LoVo (cell line): ENCODE measurements around the gene MAML2.
A peak's percentile ranks its signal among the peaks of the same experiment; 100 is the strongest.

Source experiments
- DNase-seq: peaks from one replicate; pipeline ENCODE4 v3.0.0-alpha.2; 2016; ENCODE audit warnings: low spot score

MAML2 gene

DNA sequence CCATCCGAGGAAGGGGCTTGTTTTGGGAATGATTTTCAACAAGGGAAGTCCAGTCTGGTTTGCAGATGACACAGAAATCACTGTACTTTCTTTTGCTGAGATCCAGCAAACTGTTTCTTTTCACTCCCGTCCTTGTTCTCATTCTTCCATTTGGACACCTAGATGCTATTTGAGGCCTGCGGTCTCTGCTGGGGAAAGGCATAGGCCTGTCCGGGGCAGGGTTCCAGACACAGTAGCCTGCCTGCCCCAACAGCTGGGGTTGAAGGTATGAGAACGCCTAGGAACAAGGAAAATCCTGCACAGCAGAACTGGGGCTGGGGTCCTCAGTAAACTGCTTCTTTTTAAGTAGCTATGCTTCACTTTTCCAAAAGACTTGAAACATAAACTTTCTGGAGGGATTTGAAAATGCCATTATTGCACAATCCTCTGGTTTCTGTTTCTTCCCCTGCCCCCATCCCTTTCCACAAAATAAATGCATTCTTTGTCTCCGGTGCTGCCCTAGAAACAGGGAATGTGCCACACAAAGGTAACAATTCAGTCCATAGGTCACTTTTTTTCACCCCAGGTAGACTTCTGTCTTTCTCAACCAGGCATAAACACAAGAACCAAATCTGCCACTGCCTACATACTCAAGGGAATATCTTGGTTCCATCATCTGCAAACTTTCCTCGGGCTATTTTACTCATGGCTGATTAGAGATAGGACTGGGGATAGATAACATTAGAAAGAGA is 244.3 kb downstream of the MAML2 start:
- peak; percentile 33 for DNase-seq

DNA sequence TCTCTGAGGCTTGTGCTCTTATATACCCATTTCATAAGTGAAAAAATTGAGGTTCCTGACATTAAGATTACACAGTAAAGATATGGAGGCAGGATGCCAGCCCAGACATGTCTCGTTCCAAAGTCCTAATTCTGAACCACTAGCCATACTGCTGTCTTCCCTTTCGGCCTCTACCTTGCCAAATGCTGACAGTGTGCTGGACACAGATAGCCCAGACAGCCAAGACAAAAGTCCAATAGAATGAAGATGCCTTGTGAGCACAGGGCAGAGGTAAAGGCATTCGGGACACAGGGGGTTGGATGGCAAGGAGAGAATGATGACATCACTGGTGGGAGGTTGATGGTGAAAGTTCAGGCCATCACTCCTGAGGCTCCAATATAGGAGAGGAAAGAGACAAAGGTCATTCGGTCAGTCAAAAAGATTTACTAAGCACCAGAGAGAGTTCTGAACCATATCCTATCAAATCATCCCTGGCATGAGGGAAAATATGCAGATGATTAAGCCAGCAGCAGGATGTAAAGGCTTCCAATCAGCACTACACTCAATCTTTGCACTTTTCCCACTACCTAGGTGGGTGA is 245.1 kb downstream of the MAML2 start:
- no peak for DNase-seq

DNA sequence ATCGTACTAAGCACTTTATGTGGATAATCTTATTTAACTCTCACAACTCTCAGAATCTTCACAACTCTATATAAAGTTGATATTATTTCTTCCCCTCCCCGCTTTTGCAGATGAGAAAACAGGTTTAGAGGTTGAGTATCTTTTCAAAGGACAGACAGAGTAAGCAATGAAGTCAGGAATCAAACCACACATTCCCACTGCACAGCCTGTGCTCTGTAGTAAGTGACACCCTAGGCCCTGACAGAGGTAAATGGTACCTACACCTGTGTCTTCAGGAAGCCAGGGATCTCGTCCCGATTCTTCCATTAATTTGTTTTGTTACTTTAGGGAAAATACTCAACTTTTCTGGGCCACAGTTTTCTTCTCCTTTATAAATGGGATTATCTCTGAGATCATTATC is 246.6 kb downstream of the MAML2 start:
- no peak for DNase-seq

DNA sequence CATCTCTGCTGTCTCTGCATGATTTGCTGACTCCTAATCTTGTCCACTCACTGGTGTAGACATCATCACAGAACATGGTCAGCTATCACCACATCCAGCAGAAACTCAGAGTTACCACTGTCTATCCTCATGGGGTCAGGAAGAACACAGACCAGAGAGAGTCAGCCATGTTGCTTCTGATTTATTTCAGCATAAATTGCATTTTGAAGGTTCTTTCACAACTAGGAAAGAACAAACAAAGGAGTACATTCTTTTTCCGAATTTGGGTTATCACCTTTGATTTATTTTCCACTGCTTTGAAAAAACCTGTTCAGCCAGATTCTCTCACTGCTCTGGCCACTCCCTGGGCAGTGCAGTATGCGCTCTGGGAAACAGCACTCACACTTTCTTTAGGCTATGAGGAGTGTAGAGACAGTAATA is 247.1 kb downstream of the MAML2 start:
- DNase-seq, result peak; percentile 51

DNA sequence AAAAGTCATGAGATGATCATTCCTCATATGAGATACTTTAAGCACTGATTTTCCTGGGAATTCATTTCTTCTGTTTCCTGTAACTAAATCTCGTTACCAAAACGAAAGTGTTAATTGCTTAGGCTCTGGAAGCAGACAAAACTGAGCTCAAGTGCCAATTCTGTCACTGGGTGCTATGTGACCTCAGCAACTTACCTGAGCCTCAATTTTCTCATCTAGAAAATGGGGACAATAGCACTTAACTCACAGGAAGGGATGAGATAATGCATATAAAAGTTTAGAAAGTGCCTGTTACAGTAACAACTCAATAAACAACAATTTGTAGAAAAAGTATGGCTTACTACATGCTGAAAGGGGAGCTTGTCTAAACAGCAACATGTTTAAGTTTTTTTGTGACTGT is 248.8 kb downstream of the MAML2 start:
- DNase-seq, result no peak

DNA sequence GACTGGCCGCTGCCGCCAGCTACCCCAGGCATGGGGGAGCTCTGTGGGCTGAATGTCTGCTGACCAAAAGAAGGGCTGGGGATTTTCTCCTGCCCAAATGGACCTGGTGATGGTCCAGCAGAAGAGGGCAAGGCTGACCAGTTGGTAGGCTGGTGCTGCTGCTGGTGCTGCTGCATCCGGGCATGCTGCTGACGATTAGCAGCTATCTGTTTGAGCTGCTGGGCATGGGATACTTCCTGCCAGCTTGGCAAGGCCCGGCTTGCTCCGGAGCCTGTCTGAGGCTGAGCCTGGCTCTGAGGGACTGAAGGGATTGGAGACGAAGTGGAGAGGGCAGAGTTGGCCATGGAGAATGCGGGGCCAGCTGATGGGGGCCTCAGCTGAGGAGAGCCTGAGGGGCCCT is 250.5 kb downstream of the MAML2 start:
- no peak for DNase-seq

DNA sequence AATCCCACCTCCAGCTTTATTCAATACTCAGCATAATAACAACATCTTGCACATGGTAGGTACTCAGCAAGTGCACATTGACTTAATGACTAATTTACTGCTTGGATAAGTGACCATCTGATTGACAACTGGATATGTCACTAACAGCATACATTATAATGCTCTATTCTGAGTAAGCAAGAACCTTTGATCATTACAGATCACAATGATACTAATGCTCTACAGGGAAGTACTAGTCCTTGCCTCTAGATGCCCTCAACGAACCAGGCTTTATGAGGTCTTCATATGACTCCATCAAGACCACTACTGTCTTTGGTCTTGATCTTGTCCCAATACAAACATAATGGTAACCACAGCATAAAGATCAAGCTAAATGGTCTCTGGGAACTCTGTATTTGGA is 251.5 kb downstream of the MAML2 start:
- DNase-seq, result no peak

DNA sequence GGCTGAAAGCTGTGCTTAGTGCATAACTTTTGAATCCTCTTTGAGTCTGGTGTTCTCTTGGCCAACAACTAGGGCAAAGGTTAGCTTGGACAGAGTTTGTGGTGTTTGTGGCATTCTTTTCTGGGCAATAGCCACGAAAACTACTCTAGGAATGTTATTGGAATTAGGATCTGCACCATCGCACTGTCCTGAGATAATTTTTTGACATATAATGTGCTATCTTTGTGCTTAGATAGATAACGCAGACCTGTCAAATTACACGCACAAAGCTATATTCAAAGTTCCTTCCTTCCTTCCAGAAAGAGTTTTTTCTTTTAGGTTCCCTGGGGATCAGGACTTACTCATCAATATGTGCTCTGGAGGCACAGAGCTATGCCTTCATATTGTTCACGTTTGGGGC is 252.3 kb downstream of the MAML2 start:
- DNase-seq, result no peak

DNA sequence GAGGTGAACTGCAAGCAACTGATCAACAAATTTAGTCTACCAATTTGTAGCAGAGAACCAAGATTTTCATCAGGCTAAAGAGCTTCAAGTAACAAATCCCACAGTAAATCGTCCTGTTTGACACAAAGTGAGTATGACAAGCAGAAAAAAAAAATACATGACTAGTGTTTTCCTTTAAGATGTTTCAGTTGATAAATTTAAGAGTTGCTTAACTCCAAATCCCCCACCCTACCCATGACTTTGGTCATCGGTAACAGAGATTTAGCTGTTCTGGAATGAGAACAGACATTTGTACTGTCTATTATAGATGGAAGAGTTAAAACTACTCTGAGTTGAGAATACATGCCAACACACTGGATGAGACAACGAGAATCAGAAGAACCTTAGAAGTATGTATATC is 254.1 kb downstream of the MAML2 start:
- no peak for DNase-seq

DNA sequence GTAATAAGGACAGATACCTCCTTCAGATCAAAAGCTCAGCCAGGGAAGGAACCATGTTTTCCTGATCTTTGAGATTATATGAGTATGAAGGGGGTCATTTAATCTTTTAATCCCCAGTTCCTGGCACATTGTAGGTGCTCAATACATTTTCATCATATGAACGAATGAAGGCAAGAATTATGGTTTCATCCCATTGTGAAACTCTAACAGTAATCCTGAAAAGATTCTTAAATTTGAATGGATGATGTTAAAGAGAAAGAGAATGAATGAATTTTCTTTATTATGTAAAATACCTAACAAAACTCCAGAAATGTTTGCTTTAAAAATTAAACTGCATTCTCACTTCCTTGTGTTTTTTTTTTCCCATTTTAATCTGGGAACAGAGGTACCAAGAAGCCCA is 256.9 kb downstream of the MAML2 start:
- DNase-seq, result no peak

DNA sequence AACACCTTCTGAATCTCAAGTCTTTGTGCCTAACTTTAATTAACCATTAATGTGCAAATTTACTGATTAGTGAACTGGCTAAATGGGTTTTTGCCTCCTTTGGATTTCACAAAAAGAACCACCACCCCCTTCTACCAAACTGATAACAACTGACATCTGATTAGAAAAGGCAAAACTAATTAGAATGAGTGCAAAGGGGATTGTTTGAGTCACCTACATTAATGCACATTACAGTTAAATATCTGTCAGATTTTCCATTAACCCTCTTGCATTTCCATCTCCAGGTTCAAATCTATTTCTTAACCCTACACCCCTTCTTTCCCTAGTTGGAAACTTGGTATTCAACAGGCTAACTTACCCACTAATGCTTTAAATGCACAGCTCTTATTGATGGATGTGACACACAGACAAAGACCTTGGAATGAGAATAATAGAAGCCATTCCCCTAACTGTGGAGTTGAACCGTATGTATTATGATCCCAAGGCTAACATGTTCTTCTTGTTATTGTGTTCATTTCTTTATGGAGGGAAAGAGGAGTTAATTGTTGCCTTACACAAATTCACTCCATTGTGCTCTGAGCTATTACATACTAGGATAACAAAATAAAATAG is 257.6 kb downstream of the MAML2 start:
- DNase-seq, result no peak

DNA sequence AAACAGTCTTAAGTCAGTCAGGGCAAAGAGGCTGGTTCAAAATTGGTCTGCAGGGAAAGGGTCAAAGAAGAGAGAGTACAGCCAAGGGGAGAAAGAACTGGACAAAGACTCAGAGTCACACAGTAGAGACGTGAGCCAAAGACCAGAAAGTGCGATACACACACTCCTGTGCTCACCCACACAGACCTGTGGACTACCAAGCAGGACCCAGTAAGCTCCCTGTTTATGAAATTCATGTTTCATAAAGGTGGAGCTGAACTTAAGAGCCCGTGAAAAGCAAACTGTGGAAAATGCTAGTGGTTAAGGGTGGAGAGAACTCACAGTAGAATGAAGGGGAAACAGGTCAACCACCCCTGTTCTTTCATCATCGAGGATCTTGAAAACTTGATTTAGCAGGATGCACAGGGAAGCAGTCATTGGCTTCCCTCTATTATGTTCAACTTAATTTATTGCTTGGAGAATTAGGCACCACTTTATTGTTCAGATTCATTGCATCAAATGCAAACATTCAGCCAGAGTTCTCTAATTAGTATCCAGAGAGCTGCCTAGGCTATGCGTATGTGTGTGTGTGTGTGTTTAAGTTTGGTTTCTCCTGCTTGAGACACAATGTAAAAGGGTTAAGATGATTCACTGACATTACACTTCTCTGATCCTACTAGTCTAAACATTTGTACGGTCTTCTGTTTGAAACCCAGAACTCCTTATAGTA is 258.2 kb downstream of the MAML2 start:
- no peak for DNase-seq

DNA sequence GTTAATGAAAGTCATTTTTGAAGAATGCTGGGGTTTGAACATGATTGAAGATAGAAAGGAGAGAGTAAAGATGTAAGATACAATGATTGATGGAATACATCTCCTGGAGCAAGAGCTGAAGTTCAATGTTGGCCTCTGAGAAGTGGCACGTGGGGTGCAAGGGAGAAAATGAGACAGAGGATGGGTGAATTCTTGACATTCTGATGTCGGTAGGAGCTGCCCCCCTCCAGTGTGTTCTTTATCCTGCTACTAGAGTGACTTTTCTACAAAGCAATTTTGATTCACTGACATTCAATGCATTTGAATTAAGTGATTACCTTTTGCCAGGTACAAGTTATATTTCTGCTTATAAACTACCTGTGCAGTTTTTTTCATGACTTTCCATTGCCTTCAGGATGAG is 260.1 kb downstream of the MAML2 start:
- no peak for DNase-seq

DNA sequence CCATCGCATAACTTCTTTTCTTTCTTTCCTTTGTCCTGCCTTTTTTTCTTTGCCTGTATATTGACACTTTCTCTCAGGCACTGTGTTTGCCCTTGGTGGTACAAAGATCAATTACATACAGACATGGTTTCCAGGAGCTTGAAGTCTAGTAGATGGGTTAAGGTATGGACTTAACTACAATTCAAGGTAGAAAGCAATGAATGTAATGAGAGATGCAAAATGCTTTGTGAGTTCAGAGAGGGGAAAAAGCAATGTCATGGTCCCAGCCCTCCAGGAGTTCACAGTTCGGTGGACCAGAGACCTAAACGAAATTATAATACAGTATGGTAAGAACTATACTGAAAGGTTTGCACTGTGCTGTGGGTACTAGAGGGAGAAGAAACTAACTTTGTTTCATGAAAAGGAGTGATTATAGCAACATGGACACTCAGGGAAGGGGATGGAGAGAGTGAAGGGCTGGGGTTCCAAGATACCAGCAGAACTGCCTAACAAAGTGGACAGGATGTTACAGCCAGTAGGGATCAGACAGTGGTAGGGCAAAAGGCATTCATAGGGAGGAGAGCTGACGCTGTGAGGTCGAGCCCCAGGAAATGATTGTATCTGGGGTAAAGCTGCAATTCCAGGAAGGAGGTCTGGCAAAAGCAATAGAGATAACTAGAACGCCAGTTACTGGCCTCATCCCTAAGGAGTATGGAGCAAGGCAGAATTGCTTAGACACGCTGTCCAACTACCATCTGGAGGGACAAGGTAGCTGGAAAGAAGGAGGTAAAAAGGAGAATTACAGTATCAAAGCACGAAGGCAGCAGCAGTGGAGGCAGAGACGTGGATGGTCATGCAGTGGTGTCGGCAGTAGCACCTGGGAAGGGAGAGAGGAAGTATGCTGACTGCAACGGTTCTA is 260.7 kb downstream of the MAML2 start:
- DNase-seq, result no peak

DNA sequence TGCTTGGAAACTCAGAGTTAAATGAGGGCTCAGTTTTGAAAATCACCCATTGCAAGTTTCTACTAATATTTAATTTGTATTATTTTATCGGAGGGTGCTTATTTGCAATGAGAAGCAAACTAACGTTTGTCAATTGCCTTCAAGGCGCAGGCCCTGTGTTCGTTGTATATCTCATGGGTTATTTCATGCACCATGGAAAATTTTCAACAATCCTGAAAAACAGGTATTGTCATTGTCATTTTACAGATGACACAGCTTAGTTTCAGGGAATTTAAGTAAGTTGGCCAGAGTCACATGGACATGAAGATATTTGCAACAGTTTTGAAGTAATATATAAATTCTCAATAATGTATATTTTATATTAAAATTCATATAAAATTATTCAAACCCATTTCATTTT is 261.4 kb downstream of the MAML2 start:
- no peak for DNase-seq

DNA sequence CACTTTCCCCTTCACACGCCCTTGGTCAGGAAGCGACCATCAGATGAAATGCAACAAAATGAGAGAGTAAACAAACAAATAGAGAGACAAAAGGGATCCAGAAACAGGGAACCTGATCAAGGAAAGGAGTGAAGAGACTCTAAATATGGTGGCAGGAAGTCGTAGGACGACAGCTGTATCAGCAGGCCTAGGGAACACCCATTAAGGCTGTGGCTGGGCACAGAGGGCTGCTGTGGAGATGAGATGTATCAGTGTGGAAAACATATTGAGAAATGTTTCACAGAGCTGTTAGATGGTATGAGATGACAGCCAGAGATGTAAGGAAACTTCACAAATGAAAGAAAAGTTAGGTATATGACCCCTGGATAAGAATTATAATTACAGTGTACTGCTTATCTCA is 263.3 kb downstream of the MAML2 start:
- DNase-seq, result no peak

DNA sequence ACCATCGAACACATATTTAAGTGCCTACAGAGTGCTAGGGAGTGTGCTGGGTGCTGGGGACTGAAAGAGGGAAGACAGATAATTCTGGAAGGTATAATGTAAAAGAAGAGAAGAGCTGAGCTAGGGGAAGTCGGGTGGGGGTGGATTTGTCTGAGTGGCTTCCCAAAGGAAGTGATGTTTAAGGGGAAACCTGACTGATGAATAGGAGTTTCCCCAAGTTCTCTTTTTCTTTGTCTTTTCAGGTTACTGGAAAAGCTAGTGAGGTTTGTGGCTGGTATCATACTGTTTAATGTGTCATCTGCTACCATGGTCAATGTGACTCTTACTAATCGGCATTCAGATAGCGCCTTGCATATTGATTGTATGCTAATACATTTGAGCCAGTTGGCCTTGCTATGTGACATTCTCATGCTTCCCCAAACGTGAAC is 267.4 kb downstream of the MAML2 start:
- DNase-seq, result no peak

DNA sequence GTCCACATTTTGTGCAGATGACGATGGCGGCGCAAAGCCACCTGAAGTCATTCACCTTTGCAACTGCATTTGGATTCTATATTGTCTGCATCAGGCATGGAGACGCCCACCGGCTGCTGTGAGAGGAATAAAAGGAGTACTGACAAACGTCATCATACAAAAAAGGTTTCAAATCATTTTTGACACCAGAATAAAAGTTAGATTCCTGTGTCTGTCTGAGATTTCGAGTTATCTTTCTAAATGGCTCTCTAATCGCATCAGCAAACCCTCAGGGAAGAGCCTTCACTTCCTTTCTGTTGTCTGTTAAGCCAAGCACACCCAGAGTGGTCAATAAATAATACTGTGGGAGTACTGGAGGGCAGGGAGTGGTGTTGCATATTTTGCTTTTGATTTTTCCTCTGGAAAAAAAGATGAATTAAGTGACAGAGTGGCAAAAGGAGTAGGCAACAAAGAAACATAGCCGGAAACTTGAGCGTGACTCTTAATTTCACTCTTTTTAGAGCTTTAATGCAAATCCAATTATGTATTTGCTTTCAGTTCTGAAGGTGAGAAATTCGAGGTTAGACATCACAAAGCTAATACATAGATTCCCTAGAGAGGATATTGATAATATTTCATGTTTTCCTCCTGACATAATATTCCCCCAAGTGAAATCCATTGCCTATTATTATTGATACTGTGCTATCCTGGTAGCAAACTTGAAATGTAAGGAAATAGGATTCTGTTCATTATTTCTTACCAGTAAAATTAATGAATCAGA is 268.3 kb downstream of the MAML2 start:
- no peak for DNase-seq

DNA sequence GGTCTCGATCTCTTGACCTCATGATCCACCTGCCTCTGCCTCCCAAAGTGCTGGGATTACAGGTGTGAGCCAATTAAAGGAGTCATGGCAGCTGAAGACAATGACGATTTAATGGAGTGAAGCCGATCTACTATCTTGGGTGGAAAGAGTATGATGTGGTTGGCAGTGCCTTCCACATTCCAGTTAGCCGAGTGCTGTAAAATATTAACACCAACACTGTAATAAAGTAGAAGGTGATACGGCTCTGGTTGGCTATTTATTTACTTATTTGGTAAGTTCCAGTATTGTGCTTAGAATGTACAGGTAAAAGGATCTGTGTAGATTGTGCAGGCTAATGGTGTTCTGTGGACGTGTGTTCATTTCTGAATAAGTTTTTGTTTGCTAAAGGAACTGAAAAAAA is 269.5 kb downstream of the MAML2 start:
- DNase-seq, result no peak

DNA sequence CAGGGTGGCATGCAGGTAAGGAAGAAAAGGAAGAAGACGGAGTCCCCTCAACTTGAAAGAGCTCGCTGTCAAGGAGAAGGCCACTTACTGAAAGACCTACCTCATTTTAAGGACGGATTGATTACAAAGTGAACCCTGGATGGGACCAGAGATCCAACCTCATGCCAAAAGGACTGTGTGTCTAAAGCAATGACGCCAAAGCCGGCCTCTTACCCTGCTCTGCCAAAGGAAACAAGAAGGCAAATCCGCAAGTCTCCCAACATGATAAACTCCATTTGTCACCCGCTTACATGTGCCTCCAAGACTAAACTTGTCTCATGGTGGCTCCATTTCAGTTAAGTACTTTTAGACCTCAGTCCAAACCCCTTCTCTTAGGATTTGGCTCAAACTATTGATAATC is 270.4 kb downstream of the MAML2 start:
- DNase-seq, result no peak

DNA sequence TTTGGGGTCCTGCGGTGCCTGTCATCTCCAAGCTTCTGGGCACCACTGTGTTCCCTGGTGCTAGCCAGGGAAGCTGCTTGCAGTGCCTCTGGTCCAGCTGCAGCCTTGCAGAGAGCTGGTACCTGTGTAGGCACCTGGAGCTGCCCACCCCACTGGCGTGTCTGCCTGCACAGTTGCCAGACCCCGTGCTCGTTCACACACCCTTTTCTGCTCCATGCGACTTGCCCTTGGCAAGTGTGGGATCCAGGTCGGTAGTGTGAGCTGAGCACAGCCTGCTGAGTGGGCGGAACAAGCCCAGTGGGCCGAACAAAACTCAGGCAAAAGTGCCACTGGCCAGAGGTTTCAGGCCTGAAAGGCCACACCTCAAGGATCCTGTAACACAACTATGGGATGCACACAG is 272.5 kb downstream of the MAML2 start:
- no peak for DNase-seq
